PFSK-1 (cell line): Measurements from ENCODE around the gene CACNB2.

ENCODE experiments used
- FOXP2 ChIP-seq: optimal IDR thresholded peaks from 2 replicates; pipeline ENCODE3; 2011; ENCODE audit warnings: borderline replicate concordance, control low read depth, inconsistent platforms; ENCODE audit not compliant: insufficient read depth; ENCODE audit errors: extremely low read length, extremely low read depth
- POLR2AphosphoS5 ChIP-seq: IDR thresholded peaks from 2 replicates; pipeline ENCODE4 v1.6.1; 2012; ENCODE audit warnings: low read depth, mild to moderate bottlenecking, control low read depth, low read length, moderate library complexity
- SIN3A ChIP-seq: IDR thresholded peaks from 2 replicates; pipeline ENCODE4 v1.6.1; 2012; ENCODE audit warnings: mild to moderate bottlenecking, low read length, moderate library complexity, borderline replicate concordance; ENCODE audit not compliant: insufficient read depth
- TAF1 ChIP-seq: IDR thresholded peaks from 2 replicates; pipeline ENCODE4 v1.6.1; 2012; ENCODE audit warnings: low read length, control low read depth, borderline replicate concordance; ENCODE audit not compliant: insufficient read depth
- TF ChIP-seq, protein P1 (sequence below), 2 experiments: IDR thresholded peaks; 2 replicates each; pipeline versions ENCODE4 v1.6.1 to v1.8.0; 2011 to 2012; ENCODE audit warnings: low read depth in 2 of 2, low read length in 2 of 2, control low read depth in 1 of 2, inconsistent platforms in 1 of 2, mild to moderate bottlenecking in 1 of 2, moderate library complexity in 1 of 2; ENCODE audit not compliant: insufficient read depth in 1 of 2

DNA sequence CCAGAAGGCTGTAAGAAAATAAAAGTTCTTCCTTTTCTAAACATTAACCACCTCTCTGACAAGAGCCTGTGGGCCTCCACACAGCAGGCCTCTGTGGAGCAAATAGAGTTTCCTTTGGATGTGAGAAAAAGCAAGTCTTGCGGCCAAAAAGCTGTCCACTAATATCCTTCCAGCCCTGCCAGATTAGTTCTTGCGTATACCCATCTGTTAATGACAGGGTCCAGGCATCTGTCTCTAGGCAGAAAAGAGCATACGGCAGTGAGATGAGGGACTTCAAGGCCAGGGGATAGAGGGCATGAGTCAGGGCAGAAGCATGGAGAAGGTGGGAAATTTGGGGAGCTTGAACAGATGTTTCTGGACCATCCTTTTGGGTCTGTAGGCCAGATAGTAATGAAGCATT, 346.2 kb downstream of the CACNB2 start:
- TF ChIP-seq POLR2AphosphoS5 (no peak), TAF1 (no peak), SIN3A (no peak), FOXP2 (no peak)
- TF ChIP-seq, protein P1, sequence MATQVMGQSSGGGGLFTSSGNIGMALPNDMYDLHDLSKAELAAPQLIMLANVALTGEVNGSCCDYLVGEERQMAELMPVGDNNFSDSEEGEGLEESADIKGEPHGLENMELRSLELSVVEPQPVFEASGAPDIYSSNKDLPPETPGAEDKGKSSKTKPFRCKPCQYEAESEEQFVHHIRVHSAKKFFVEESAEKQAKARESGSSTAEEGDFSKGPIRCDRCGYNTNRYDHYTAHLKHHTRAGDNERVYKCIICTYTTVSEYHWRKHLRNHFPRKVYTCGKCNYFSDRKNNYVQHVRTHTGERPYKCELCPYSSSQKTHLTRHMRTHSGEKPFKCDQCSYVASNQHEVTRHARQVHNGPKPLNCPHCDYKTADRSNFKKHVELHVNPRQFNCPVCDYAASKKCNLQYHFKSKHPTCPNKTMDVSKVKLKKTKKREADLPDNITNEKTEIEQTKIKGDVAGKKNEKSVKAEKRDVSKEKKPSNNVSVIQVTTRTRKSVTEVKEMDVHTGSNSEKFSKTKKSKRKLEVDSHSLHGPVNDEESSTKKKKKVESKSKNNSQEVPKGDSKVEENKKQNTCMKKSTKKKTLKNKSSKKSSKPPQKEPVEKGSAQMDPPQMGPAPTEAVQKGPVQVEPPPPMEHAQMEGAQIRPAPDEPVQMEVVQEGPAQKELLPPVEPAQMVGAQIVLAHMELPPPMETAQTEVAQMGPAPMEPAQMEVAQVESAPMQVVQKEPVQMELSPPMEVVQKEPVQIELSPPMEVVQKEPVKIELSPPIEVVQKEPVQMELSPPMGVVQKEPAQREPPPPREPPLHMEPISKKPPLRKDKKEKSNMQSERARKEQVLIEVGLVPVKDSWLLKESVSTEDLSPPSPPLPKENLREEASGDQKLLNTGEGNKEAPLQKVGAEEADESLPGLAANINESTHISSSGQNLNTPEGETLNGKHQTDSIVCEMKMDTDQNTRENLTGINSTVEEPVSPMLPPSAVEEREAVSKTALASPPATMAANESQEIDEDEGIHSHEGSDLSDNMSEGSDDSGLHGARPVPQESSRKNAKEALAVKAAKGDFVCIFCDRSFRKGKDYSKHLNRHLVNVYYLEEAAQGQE (IDR thresholded peaks at IDR 0.05; ENCODE audit: insufficient read depth in 1 of 2, low read depth in 2 of 2, low read length in 2 of 2), result no peak
